Testis (tissue), 2 donors: ENCODE data around the gene ANKRD11.

Experiments
- CTCF ChIP-seq, 3 experiments: fragments of 450-650 bp in 2 of 3; fragments of 200-600 bp in 1 of 3; sonication (generic) in 1 of 3; IDR thresholded peaks; one replicate each; pipeline ENCODE4 v1.5.1; 2016 to 2019; ENCODE audit warnings: antibody characterized with exemption in 3 of 3, mild to moderate bottlenecking in 2 of 3, moderate library complexity in 1 of 3
- POLR2A ChIP-seq: fragments of 450-650 bp; IDR thresholded peaks from one replicate; pipeline ENCODE4 v1.6.1; 2017; ENCODE audit warnings: antibody characterized with exemption, mild to moderate bottlenecking, moderate library complexity

GRCh38 chr16:89300311-89300975, 189.9 kb downstream of the ANKRD11 start:
- no peak for TF ChIP-seq CTCF (IDR thresholded peaks at IDR 0.05)
- no peak for TF ChIP-seq POLR2A
